ENCODE results near the gene NDN. TPM values are rescaled to one million over a fixed set of nuclear protein-coding genes. Genes with fewer than 3 reads are reported as not detected.

The NDN gene
- polyA plus RNA-seq, 2 of the 4 experiments (the other 2 are of a cell fraction): 0.08 to 0.67 TPM

DNA sequence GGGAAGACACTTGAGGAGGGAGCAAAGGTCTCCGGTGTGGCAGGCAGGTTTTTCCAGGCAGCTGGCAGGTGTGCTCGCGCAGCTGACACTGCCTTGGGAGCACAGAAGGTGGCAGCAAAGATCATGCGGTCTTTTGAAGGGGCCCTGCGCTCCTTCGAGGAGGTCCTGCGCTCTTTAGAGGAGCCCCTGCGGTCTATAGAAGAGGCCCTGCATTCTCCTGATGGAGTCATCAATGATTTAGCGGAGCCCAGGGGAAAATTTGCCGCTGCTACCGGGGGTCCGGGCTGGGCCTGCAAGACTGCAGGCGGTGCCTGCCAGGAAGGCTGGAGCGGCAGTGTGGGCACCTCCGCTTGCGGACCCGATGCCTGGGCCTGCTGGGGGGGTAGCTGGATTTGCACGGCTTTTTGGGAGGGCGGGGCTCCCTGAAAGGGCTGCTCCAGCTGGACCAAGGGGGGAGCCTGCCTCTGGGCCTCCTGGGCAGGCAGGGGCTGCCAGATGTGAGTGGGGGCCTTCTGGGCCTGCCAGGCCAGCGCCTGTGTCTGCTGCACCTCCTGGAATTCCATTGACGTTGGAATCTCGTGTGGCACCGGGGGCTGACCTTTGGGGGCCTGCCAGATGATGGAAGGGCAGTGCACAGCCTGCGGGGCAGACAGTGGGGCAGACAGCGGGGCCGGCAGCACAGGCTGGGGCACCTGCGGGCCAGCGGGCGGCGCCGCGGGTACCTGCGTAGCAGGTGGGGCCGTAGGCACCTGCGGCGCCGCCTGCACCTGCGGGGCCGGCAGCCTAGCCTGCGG, 41.5 kb downstream of the NDN start:
- no peak for DNase-seq (ENCODE audit: low read depth in 1 of 2, low spot score in 1 of 2)
- CTCF ChIA-PET: no interaction called here
- H3K4me3 ChIP-seq: no peak overlapping the region

More for the DNA sequence above, 41.5 kb downstream of the NDN start:
- ATAC-seq (no peak), FAIRE-seq (no peak)
- Histone ChIP-seq H3K4me1 (no peaks in the 10 kb centered on the region), H3K4me2 (no peak overlapping the region), H3K9me3 (no peaks in the 10 kb centered on the region), H3K27ac (no peak overlapping the region)
- no peak for TF ChIP-seq SMC3 (IDR thresholded peaks at IDR 0.05)
- TF ChIP-seq, protein P1, sequence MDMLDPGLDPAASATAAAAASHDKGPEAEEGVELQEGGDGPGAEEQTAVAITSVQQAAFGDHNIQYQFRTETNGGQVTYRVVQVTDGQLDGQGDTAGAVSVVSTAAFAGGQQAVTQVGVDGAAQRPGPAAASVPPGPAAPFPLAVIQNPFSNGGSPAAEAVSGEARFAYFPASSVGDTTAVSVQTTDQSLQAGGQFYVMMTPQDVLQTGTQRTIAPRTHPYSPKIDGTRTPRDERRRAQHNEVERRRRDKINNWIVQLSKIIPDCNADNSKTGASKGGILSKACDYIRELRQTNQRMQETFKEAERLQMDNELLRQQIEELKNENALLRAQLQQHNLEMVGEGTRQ (IDR thresholded peaks at IDR 0.05): no peak
- no peak for TF ChIP-seq HEYL (CRISPR knock-in tag; IDR thresholded peaks at IDR 0.05)
- TF ChIP-seq CTCF (IDR thresholded peaks at IDR 0.05): no peak
- TF ChIP-seq PBX3 (IDR thresholded peaks at IDR 0.05): no peak
- TF ChIP-seq HOXA7 (CRISPR knock-in tag; IDR thresholded peaks at IDR 0.05): no peak
- no peak for TF ChIP-seq MAFK (IDR thresholded peaks at IDR 0.05; ENCODE audit: partially characterized antibody)
- no peak for TF ChIP-seq POLR2A (IDR thresholded peaks at IDR 0.05; ENCODE audit: low read length)
- no peak for TF ChIP-seq FOXS1 (CRISPR knock-in tag; IDR thresholded peaks at IDR 0.05)
- no peak for TF ChIP-seq FOSB (CRISPR knock-in tag; IDR thresholded peaks at IDR 0.05)
- TF ChIP-seq BCL3 (IDR thresholded peaks at IDR 0.05): no peak
- no peak for TF ChIP-seq PHF8 (IDR thresholded peaks at IDR 0.05; ENCODE audit: borderline replicate concordance, low read depth)
- TF ChIP-seq HMGXB4 (CRISPR knock-in tag; IDR thresholded peaks at IDR 0.05; ENCODE audit: borderline replicate concordance): no peak
- TF ChIP-seq MAZ (IDR thresholded peaks at IDR 0.05; ENCODE audit: borderline replicate concordance, low read depth, low read length): no peak
- TF ChIP-seq RCOR1 (IDR thresholded peaks at IDR 0.05; ENCODE audit: low read depth, low read length): no peak
- no peak for TF ChIP-seq HES2 (IDR thresholded peaks at IDR 0.05)
- POLR2A ChIA-PET: no interaction called here
- WGBS (ENCODE audit: missing lambda C conversion rate): 52% methylated on average over 12 of the region's 40 CpGs
